Activated gamma-delta T cell treated with Interleukin-2 at 50 U/mL for 16 hours (primary cell): ENCODE results near the gene FAM153A.
A peak's percentile ranks its signal among the peaks of the same experiment; 100 is the strongest.
"Not testable (repeated sequence)": the region's sequence is repeated elsewhere in the genome, so short reads cannot be mapped to it uniquely, and the experiment has no call there.

ENCODE experiments used
- DNase-seq: peaks from one replicate; pipeline ENCODE4 v3.0.0-alpha.2; 2020

Gene FAM153A

DNA sequence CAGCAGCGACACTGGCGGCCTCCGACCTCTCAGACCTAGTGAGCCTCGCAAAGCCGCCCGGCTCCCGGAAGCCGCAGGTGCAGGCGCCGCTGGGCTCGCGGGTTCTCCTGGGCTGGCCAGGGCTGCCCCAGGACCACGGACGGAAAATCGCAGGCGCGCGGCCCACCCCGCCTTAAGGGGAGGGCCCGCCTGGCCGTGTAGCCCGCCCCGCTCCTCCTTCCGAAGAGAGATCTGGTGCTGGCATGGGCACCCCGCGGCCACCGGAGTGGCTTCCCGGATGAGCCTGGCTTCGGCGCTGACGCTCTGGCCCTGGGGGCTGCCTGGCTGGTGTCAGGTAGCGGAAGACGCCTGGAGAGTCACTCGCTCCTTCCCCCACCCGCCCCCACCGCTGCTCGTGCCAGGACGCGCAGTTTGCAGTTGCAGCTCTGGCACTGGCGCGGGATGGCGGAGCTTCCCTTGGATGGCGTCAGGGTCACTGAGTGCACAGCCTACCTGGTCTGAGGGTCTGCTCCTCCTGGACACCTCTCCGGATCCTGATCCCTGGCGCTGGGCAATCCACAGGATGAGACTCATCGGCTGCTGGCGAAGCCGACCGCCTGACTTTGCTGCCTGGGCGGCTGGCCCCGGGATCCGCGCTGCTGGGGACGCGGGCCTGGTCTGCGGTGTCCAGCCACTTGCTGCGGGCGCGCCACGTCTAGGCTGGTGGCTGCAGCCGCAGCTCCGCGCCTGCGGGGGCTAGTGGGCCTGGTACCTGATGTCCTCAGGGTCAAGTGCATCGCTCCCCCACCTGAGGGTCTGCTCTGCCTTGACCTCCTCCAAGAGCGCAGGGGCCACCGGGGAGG lies at the start of gene FAM153A:
TSS of gene FAM153A (minus strand) at position 108 of the 842 bp plus-strand sequence.
- not testable (repeated sequence) for DNase-seq

GRCh38 chr5:177832287-177832686 lies 49.6 kb upstream of the FAM153A start:
- not testable (repeated sequence) for DNase-seq

DNA sequence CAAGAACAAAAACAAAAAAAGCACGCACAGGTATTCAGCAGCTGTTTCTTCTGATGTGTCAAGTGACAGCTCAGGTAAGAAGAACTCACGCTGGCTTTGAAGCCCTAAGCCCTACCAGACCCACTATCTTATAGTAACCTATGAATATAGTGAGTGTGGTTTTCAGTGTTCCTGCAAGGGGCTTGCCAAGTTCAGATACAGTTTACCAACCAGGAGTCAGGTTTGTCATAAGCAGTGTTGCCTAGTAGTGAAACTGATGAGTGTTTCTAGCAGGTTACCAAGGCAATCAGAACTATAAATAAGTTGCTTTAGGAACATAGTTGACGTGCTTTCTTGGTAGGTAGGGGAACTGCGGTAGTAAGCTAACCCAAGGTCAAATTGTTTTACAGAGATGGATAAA lies 43.4 kb upstream of the FAM153A start:
- DNase-seq: not testable (repeated sequence)

- not testable (repeated sequence) for DNase-seq
Measured at GRCh38 chr5:177824776-177825175, 42.1 kb upstream of the FAM153A start.

GRCh38 chr5:177822489-177822888 lies 39.8 kb upstream of the FAM153A start:
- DNase-seq: not testable (repeated sequence)

DNA sequence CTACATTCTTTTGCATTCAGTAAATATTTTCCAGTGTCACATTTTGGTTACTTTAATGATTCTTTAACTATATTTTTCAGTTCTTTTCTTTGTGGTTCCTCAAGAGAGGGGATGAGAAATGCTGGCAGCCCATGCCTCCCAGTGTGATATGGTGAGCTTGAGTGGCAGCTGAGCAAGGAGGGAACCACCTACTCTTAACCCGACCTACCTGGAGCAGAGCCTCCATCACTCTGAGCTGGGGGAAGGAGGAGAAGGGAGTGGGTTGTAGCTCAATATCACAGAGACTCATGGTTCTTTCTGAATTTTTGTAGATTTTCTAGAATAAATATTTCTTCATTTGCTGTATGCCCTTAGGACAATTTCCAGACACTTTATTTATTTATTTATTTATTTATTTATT lies 37.0 kb upstream of the FAM153A start:
- DNase-seq: not testable (repeated sequence)

- DNase-seq: not testable (repeated sequence)
Measured at GRCh38 chr5:177812814-177813425, 30.2 kb upstream of the FAM153A start.

GRCh38 chr5:177812160-177812743 lies 29.6 kb upstream of the FAM153A start:
- DNase-seq: not testable (repeated sequence)

- DNase-seq: not testable (repeated sequence)
Measured at GRCh38 chr5:177809209-177809913, 26.7 kb upstream of the FAM153A start.

- not testable (repeated sequence) for DNase-seq
Measured at GRCh38 chr5:177808420-177808819, 25.7 kb upstream of the FAM153A start.

DNA sequence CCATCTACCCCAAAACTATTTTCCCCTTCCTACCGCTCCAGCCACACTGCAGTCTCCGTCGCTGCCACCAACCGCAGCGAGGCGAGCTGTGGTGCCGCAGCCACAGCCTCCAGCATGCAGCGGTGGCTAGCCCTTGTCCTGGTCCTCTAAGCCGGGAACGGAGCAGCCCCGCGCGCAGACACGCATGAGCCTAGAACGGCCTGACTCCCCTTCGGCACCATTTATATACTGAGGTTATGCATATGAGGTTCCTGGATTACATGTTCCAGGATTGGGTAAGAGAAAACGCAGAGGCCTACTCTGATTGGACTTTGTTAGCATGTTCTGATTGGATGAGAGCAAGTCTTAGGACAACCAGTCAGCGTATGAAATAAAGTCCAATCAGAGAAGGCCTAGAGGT lies 24.6 kb upstream of the FAM153A start:
- not testable (repeated sequence) for DNase-seq

DNA sequence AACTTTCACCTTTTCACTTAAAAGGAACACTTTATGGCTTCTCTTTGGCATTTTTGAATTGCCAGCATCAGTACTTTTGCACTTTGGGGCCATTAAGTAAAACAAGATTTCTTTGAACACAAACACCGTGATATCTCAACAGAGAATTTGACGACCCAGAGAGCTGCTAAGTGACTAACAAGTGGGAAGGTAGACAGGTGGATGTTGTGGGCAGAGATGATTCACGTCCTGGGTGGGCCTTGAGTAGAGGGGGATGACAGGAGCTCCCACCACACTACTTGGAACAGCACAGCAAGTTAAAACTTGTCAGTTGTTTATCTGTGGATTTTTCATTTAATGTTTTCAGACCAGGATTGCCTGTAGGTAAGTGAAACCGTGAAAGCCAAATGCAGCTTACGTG lies 18.7 kb upstream of the FAM153A start:
- not testable (repeated sequence) for DNase-seq

DNA sequence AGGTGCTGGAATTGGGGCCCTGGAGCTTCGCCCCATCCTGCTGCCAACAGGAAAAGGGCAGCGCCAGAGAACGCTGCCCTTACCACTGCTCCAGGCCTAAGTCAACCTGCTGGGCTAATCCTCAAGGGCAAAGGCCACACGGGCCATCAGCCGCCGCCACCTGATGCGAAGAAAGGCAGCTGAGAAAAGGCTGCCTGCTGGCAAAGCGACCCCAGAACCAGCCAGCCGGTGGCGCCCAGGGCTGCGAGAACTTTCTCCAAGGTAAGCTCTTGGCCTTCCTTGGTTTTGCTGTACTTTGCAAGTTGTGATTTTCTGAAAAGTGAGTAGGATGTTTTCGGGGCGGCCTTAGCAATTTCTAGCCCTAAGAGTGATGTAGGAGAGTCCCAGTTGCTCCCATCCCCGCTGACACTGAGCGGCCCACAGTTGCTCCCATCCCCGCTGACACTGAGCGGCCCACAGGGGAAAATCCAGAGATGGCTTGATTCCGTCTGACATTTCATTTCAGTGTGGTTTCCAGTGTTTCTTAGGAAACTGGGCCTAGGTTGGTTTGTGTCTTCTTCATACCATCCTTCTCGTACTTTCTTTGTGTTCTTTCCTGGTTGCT lies 15.6 kb upstream of the FAM153A start:
- DNase-seq: peak; percentile 13

DNA sequence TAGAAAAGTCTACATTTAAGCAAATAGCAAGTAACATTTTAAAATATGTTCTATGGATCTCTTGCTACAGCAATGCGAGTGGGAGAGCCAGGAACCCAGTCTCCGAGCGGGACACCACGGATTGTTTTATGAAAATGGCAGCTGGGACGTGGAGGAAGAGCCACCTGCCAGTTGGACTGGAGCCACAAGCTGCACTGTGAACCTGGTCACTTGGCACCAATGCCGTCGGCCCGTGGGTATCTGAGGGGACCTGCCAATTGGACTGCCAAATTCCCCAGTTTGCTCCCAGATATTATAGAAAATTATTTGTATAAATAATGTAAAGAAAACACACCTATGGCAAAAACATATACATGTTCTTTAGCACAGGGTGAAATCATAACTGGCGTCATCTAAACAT lies 10.6 kb upstream of the FAM153A start:
- not testable (repeated sequence) for DNase-seq

DNA sequence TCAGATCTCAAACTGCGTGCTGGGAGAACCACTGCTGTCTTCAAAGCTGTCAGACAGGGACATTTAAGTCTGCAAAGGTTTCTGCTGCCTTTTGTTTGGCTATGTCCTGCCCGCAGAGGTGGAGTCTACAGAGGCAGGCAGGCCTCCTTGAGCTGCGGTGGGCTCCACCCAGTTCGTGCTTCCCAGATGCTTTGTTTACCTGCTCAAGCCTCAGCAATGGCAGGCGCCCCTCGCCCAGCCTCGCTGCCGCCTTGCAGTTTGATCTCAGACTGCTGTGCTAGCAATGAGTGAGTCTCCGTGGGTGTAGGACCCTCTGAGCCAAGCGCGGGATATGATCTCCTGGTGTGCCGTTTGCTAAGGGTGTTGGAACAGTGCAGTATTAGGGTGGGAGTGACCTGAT lies 8.9 kb upstream of the FAM153A start:
- not testable (repeated sequence) for DNase-seq

- DNase-seq: not testable (repeated sequence)
Measured at GRCh38 chr5:177782169-177782568, 530 bp downstream of the FAM153A start.

- DNase-seq: not testable (repeated sequence)
Measured at GRCh38 chr5:177771206-177771605, 11.5 kb downstream of the FAM153A start.

GRCh38 chr5:177770646-177771045 lies 12.1 kb downstream of the FAM153A start:
- not testable (repeated sequence) for DNase-seq

DNA sequence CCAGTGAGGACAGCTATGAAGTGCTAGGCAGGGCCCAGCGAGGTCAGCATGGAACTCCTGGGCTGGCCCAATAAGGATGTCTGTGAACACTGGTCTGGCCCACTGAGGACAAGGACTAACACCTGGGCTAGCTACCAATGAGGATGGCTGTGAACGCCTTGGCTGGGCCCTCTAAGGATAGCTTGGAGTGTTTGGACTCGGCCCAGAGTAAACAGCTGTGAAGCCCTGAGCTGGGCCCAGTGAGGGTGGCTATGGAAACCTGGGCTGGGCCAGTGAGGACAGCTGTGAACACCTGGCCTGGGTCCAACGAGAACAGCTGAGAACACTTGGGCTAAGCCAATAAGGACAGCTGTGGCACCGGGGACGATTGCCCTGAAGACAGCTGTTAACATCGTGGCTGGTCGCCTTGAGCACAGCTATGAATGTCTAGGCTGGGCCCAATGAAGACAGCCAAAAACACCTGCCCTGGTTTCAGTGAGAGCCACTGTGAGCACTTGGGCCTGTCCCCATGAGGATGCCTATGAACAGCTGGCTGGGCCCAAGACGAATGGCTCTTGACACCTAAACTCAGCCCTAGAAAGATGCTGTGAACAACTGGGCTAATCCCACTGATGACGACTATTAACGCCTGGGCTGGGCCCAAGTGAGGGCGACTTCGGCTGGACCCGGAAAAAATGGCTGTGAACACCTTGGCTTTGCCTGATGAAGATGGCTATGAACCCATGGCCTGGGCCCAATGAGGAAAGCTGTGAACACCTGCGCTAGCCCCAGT lies 18.8 kb downstream of the FAM153A start:
- DNase-seq: not testable (repeated sequence)

GRCh38 chr5:177760954-177761353 lies 21.7 kb downstream of the FAM153A start:
- DNase-seq: not testable (repeated sequence)

DNA sequence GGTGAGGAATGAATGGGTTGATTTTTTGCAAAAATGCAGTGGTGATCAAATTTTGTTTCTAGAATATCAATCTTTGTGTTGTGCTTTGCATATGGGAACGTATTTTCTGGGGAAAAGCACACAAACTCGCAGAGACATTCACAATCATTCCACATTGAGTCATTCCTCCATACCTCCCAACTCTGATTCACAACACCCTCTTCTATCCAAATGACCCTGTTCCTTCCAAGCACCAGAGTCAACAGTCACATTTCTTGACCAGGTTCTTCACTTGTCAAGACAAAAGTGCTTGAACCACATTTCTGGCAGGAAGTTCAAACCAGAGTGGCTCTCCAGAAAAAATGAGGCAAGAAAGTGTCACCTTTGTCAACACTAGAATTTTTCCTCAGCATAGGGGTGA lies 35.3 kb downstream of the FAM153A start:
- not testable (repeated sequence) for DNase-seq

DNA sequence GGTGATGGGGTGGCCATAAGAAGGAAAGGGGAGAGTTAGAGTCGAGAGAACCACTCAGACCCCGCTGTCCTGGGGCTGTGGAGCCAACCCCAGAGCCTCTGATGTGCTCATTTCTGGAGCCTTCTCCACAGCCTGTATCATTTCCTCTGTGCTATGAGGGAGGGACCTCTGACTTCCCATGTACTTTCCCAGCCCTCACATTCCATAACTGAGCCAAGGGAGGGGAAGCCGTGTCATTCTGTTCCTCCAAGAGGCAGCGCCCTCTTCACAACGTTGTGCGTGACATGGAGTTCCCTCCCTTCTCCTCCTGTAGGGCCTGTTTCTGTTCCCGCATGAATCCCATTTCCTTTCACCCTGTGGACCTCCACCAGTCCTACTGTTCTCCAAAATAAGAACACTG lies 57.8 kb downstream of the FAM153A start:
- DNase-seq: not testable (repeated sequence)
